ENCODE measurements around the gene FOXP1. TPM values are rescaled to one million over a fixed set of nuclear protein-coding genes. Genes with fewer than 3 reads are reported as not detected.

Gene FOXP1
- total and polyA plus RNA-seq, 3 experiments from 2014 or later, result 142 to 185 (median 147) TPM

GRCh38 chr3:71156062-71156665 lies 427.4 kb downstream of the FOXP1 start:
- CTCF ChIA-PET, result no interaction called here
- peaks cover 17 to 64% (median 52%) of the 10 kb centered on the region in 3 donors for H3K4me1 Mint-ChIP-seq
- H3K9me3 Mint-ChIP-seq, result no peaks in the 10 kb centered on the region
- POLR2A ChIA-PET, result no interaction called here
- Histone ChIP-seq H3K27ac (ENCODE audit: low read depth, low read length) (no peak overlapping the region), H3K9me3 (ENCODE audit: low read length) (no peaks in the 10 kb centered on the region), H3K36me3 (ENCODE audit: insufficient read depth, low read length) (no peaks in the 10 kb centered on the region), H3K4me3 (ENCODE audit: low read length) (no peak overlapping the region), H3K27me3 (ENCODE audit: insufficient read depth, low read length, poor library complexity, severe bottlenecking) (no peaks in the 10 kb centered on the region), H3K4me1 (ENCODE audit: insufficient read depth, low read length) (peaks cover 7% of the 10 kb centered on the region)
- no peak for DNase-seq
- no peaks in the 10 kb centered on the region for H3K27me3 Mint-ChIP-seq
- peak overlapping the region in 4 of 8 donors; percentile 14 to 89 (median 30) for H3K27ac Mint-ChIP-seq
- H3K36me3 Mint-ChIP-seq, result peaks cover 10 to 28% (median 18%) of the 10 kb centered on the region in 3 donors
- H3K4me3 Mint-ChIP-seq, result peak overlapping the region in 1 of 7 donors; percentile 68

GRCh38 chr3:71154846-71155245 lies 428.7 kb downstream of the FOXP1 start:
- Mint-ChIP-seq H3K4me1 (peaks cover 17 to 68% (median 57%) of the 10 kb centered on the region in 3 donors), H3K36me3 (peaks cover 10 to 20% (median 16%) of the 10 kb centered on the region in 3 donors)
- CTCF ChIA-PET, result no interaction called here

GRCh38 chr3:71153713-71154112 lies 429.8 kb downstream of the FOXP1 start:
- Histone ChIP-seq H3K4me1 (ENCODE audit: insufficient read depth, low read length) (peaks cover 16% of the 10 kb centered on the region), H3K9me3 (ENCODE audit: low read length) (no peaks in the 10 kb centered on the region), H3K4me3 (ENCODE audit: low read length) (no peak overlapping the region), H3K36me3 (ENCODE audit: insufficient read depth, low read length) (no peaks in the 10 kb centered on the region), H3K27ac (ENCODE audit: low read depth, low read length) (no peak overlapping the region), H3K27me3 (ENCODE audit: insufficient read depth, low read length, poor library complexity, severe bottlenecking) (no peaks in the 10 kb centered on the region)
- Mint-ChIP-seq H3K9me3 (no peaks in the 10 kb centered on the region), H3K4me3 (no peak overlapping the region), H3K27me3 (no peaks in the 10 kb centered on the region), H3K27ac (no peak overlapping the region), H3K4me1 (peaks cover 17 to 64% (median 51%) of the 10 kb centered on the region in 3 donors), H3K36me3 (peaks cover 10 to 18% (median 18%) of the 10 kb centered on the region in 3 donors)
- ChIA-PET CTCF (no interaction called here), POLR2A (interaction anchor here (0.6 kb wide), 1 partner anchor 95 kb away, joined by 6 read pairs; no protein-coding TSS in a partner anchor)
- no peak for DNase-seq

More at GRCh38 chr3:71154846-71155245, 428.7 kb downstream of the FOXP1 start:
- H3K27me3 Mint-ChIP-seq, result no peaks in the 10 kb centered on the region
- POLR2A ChIA-PET, result no interaction called here
- Histone ChIP-seq H3K4me1 (ENCODE audit: insufficient read depth, low read length) (peaks cover 16% of the 10 kb centered on the region), H3K27me3 (ENCODE audit: insufficient read depth, low read length, poor library complexity, severe bottlenecking) (no peaks in the 10 kb centered on the region), H3K9me3 (ENCODE audit: low read length) (no peaks in the 10 kb centered on the region), H3K4me3 (ENCODE audit: low read length) (no peak overlapping the region), H3K27ac (ENCODE audit: low read depth, low read length) (no peak overlapping the region), H3K36me3 (ENCODE audit: insufficient read depth, low read length) (no peaks in the 10 kb centered on the region)
- H3K4me3 Mint-ChIP-seq, result no peak overlapping the region
- no peaks in the 10 kb centered on the region for H3K9me3 Mint-ChIP-seq
- no peak for DNase-seq
- H3K27ac Mint-ChIP-seq, result no peak overlapping the region

GRCh38 chr3:71152892-71153265 lies 430.6 kb downstream of the FOXP1 start:
- Histone ChIP-seq H3K36me3 (ENCODE audit: insufficient read depth, low read length) (no peaks in the 10 kb centered on the region), H3K4me3 (ENCODE audit: low read length) (no peak overlapping the region), H3K27ac (ENCODE audit: low read depth, low read length) (no peak overlapping the region), H3K9me3 (ENCODE audit: low read length) (no peaks in the 10 kb centered on the region), H3K27me3 (ENCODE audit: insufficient read depth, low read length, poor library complexity, severe bottlenecking) (no peaks in the 10 kb centered on the region), H3K4me1 (ENCODE audit: insufficient read depth, low read length) (peaks cover 16% of the 10 kb centered on the region)
- H3K27ac Mint-ChIP-seq, result peak overlapping the region in 3 of 8 donors; percentile 19 to 73 (median 54)
- H3K4me3 Mint-ChIP-seq, result no peak overlapping the region
- peaks cover 10 to 18% (median 16%) of the 10 kb centered on the region in 3 donors for H3K36me3 Mint-ChIP-seq
- ChIA-PET CTCF (interaction anchor here (1.6 kb wide), 1 partner anchor 21 kb away, joined by 4 read pairs; no protein-coding TSS in a partner anchor), POLR2A (interaction anchor here (0.6 kb wide), 1 partner anchor 22 kb away, joined by 3 read pairs; no protein-coding TSS in a partner anchor)
- H3K27me3 Mint-ChIP-seq, result no peaks in the 10 kb centered on the region
- H3K4me1 Mint-ChIP-seq, result peaks cover 17 to 57% (median 48%) of the 10 kb centered on the region in 3 donors
- DNase-seq, result no peak
- no peaks in the 10 kb centered on the region for H3K9me3 Mint-ChIP-seq

- H3K27ac Mint-ChIP-seq, result peak overlapping the region in 2 of 8 donors; percentile 19 to 73
- H3K4me3 Mint-ChIP-seq, result no peak overlapping the region
- Histone ChIP-seq H3K4me1 (ENCODE audit: insufficient read depth, low read length) (peaks cover 16% of the 10 kb centered on the region), H3K4me3 (ENCODE audit: low read length) (no peak overlapping the region), H3K27ac (ENCODE audit: low read depth, low read length) (no peak overlapping the region), H3K9me3 (ENCODE audit: low read length) (no peaks in the 10 kb centered on the region), H3K27me3 (ENCODE audit: insufficient read depth, low read length, poor library complexity, severe bottlenecking) (no peaks in the 10 kb centered on the region), H3K36me3 (ENCODE audit: insufficient read depth, low read length) (no peaks in the 10 kb centered on the region)
- ChIA-PET POLR2A (interaction anchor here (0.7 kb wide), 1 partner anchor 17 kb away, joined by 8 read pairs; no protein-coding TSS in a partner anchor), CTCF (interaction anchor here (0.6 to 1.6 kb wide), 2 partner anchors 21 to 298 kb away, joined by 3 to 4 read pairs; no protein-coding TSS in a partner anchor)
- peaks cover 10 to 18% (median 16%) of the 10 kb centered on the region in 3 donors for H3K36me3 Mint-ChIP-seq
- DNase-seq, result no peak
- H3K4me1 Mint-ChIP-seq, result peaks cover 16 to 51% (median 48%) of the 10 kb centered on the region in 3 donors
- no peaks in the 10 kb centered on the region for H3K27me3 Mint-ChIP-seq
- no peaks in the 10 kb centered on the region for H3K9me3 Mint-ChIP-seq
These were observed 431.3 kb downstream of the FOXP1 start for GRCh38 chr3:71152039-71152891.

GRCh38 chr3:71149959-71150954 lies 433.3 kb downstream of the FOXP1 start:
- Mint-ChIP-seq H3K9me3 (no peaks in the 10 kb centered on the region), H3K27ac (peak overlapping the region in 4 of 8 donors; percentile 7 to 57 (median 45)), H3K4me3 (no peak overlapping the region), H3K36me3 (peaks cover 0 to 16% (median 8%) of the 10 kb centered on the region in 3 donors), H3K27me3 (no peaks in the 10 kb centered on the region), H3K4me1 (peaks cover 14 to 36% (median 35%) of the 10 kb centered on the region in 3 donors)
- Histone ChIP-seq H3K4me1 (ENCODE audit: insufficient read depth, low read length) (peaks cover 11% of the 10 kb centered on the region), H3K36me3 (ENCODE audit: insufficient read depth, low read length) (peaks cover 7% of the 10 kb centered on the region), H3K27me3 (ENCODE audit: insufficient read depth, low read length, poor library complexity, severe bottlenecking) (no peaks in the 10 kb centered on the region), H3K9me3 (ENCODE audit: low read length) (no peaks in the 10 kb centered on the region), H3K27ac (ENCODE audit: low read depth, low read length) (no peak overlapping the region), H3K4me3 (ENCODE audit: low read length) (no peak overlapping the region)
- no peak for DNase-seq
- POLR2A ChIA-PET, result no interaction called here
- CTCF ChIA-PET, result no interaction called here

- Mint-ChIP-seq H3K27ac (peak overlapping the region in 1 of 8 donors; percentile 4), H3K36me3 (peaks cover 0 to 16% (median 6%) of the 10 kb centered on the region in 3 donors), H3K9me3 (no peaks in the 10 kb centered on the region), H3K27me3 (no peaks in the 10 kb centered on the region), H3K4me3 (no peak overlapping the region), H3K4me1 (peaks cover 19 to 47% (median 27%) of the 10 kb centered on the region in 3 donors)
- H3K4me1 ChIP-seq (ENCODE audit: insufficient read depth, low read length), result peaks cover 12% of the 10 kb centered on the region
- no peak overlapping the region for H3K4me3 ChIP-seq (ENCODE audit: low read length)
- no peak overlapping the region for H3K27ac ChIP-seq (ENCODE audit: low read depth, low read length)
- H3K36me3 ChIP-seq (ENCODE audit: insufficient read depth, low read length), result peaks cover 7% of the 10 kb centered on the region
- no peaks in the 10 kb centered on the region for H3K9me3 ChIP-seq (ENCODE audit: low read length)
- ChIA-PET POLR2A (no interaction called here), CTCF (no interaction called here)
- no peaks in the 10 kb centered on the region for H3K27me3 ChIP-seq (ENCODE audit: insufficient read depth, low read length, poor library complexity, severe bottlenecking)
- no peak for DNase-seq
These were observed 435.0 kb downstream of the FOXP1 start for GRCh38 chr3:71148455-71149060.

All from CD8-positive, alpha-beta memory T cell (primary cell).